Fibroblast of peridontal ligament (primary cell): Measurements from ENCODE around the gene LEMD3.

ENCODE experiments used
- DNase-seq: peaks from one replicate; pipeline ENCODE4 v3.0.0-alpha.2; 2010; ENCODE audit errors: extremely low read depth

The LEMD3 gene

DNA sequence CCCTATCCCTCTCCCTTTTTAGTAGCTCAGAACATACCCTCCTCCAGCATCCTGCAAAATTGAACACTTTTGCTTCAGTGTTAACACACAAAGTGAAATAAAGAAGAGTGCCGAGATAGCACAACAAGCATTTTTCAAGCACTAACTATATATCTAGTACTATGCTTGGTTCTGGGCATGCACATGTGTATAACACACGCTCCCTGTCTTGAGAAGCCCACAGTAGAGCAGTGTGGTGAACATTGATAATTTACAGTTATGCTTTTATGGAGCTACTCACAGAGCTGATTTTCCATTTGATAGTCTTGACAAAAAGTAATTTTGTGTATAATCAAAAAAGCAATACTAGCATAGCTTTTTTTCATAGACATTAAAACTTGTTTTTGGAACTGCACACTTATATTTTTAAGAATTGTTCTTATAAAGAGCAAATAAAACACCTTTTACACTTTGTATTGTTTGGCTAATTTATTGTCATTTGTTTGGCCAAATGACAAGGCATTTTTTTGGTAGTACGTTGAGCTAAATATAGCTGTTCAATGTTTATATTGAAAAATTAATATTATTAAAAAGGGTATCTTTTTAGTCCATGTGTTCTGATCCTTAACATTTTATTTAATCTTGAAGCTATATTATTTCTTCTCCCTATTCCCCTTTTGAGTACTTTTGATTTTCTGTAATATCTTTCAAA lies 39.7 kb downstream of the LEMD3 start:
- DNase-seq, result no peak

GRCh38 chr12:65209655-65210043 lies 40.3 kb downstream of the LEMD3 start:
- DNase-seq, result no peak

- DNase-seq, result no peak
Observed at GRCh38 chr12:65217086-65217485, 47.7 kb downstream of the LEMD3 start.

DNA sequence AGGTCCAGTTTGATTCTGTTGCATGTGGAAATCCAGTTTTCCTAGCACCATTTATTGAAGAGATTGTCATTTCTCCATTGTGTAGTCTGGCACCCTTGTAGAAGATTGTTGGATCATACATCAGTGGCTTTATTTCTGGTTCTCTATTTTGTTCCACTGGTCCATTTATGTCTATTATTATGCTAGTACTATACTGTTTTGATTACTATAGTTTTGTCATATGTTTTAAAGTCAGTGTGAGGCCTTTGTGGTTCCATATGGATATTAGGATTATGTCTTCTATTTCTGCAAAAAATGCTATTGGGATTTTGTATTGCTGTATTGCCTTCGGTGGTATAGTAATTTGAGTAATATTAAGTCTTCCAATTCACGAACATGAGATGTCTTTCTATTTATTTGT lies 51.4 kb downstream of the LEMD3 start:
- DNase-seq, result no peak

DNA sequence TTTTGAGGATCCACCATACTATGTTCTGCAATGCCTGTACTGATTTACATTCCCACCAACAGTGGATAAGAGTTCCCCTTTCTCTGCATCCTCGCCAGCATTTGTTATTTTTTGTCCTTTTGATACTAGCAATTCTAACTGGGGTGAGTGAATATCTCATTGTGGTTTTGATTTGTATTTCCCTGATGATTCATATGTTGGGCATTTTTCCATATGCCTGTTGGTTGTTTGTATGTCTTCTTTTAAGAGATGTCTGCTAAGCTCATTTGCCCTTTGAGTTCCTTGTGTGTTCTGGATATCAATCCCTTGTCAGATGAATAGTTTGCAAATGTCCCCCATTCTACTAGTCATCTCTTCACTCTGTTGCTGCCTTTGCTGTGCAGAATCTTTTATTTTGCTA lies 60.1 kb downstream of the LEMD3 start:
- DNase-seq, result peak; percentile 72

DNA sequence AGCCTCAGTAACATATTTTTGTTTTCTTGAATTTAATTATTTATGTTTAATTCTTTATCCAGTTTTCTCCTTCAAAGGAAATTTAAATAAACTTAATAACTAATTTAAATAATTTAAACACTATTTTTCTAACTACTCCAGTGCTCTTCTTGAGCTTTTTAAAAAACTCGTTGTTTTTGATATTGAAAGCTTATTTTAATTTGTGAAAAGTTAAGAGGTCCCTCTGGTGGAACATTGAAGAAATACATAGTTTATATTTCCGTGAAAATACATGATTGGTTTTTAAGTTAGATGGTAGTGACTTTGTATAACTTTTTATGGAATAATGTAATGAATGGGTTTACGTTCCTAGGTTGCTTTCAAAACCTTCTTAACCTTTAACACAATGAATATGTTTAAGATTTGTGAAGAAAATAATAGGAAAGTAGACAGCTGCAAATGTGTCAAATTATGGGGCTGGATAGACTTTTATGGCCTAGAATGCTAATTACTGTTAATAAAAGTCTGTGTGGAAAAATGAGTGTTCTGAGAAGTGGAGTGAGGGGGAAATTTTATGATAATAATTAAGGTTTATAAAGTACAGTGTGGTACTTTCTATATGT lies 63.2 kb downstream of the LEMD3 start:
- DNase-seq, result peak; percentile 66

GRCh38 chr12:65237153-65237552 lies 67.8 kb downstream of the LEMD3 start:
- no peak for DNase-seq

- no peak for DNase-seq
Observed at GRCh38 chr12:65238609-65239008, 69.2 kb downstream of the LEMD3 start.

GRCh38 chr12:65248656-65249633 lies 79.6 kb downstream of the LEMD3 start:
- DNase-seq, result no peak

GRCh38 chr12:65252515-65252914 lies 83.1 kb downstream of the LEMD3 start:
- DNase-seq, result no peak

GRCh38 chr12:65257986-65258385 lies 88.6 kb downstream of the LEMD3 start:
- no peak for DNase-seq

DNA sequence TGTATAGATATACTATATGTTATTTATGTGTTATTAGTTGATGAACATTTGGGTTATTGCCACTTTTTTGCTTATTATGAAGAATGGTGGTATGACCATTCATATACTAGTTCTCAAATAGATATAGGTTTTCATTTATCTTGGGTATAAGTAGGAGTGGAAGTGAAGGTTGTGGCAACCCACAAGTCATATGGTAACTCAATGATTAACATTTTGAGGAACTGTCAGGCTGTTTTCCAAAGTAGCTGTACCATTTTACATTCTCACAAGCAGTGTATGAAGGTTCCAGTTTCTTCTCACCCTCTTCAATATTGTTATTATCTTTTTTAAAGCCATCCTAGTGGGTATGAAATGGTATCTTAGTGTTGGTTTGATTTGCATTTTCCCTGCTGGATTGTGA lies 90.1 kb downstream of the LEMD3 start:
- no peak for DNase-seq

- no peak for DNase-seq
Observed at GRCh38 chr12:65263777-65264176, 94.4 kb downstream of the LEMD3 start.

- DNase-seq, result no peak
Observed at GRCh38 chr12:65266408-65266807, 97.0 kb downstream of the LEMD3 start.

GRCh38 chr12:65269603-65270002 lies 100.2 kb downstream of the LEMD3 start:
- DNase-seq, result peak; percentile 9

DNA sequence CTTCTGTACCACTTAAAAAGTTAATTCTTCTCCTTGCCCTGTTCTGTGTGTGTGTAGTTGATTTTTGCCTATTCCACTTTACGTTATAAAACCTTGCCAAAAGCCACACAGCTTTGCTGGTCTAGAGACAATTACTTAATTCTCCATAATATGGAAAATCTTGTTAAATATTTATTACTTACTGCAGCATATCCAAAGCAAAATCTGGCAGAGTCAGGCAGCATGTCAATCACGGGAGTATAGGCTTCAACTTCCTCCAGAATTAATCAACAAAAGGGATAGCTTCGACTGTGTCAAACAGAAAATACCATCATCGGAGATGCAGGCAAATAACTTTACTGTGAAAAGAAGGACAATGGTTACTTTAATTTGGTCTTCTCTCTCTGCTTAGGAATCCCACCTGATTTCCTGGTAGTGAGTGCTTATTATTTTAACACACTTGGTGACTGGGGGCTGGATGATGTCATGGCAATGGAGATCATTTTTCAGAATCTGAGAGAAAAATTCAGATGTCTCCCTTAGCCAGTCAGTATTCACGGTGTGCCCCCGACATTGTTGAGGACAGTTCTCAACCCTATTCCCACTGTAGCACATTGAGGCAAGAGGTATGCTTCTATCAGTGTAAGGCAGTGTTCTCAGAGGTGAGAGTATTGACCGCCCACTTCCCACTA lies 105.4 kb downstream of the LEMD3 start:
- DNase-seq, result no peak

DNA sequence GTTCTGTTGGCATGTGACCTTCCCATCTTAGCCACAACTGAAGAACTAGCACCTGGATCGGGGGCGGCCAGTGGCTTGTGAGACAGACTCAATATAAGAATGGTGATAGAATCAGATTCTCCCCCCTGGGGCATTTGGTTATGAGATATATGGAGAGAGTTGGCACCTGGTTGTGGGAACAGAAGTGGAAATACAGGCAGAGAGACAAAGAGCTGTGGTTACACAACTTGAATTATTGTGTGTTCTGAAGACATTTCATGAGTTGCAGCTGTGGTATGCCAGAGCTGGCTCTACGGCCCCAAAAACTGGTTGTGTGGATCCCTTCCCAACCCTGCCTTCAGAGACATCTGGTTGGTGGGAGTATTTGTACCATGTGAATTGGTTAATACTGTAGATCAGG lies 106.2 kb downstream of the LEMD3 start:
- no peak for DNase-seq

DNA sequence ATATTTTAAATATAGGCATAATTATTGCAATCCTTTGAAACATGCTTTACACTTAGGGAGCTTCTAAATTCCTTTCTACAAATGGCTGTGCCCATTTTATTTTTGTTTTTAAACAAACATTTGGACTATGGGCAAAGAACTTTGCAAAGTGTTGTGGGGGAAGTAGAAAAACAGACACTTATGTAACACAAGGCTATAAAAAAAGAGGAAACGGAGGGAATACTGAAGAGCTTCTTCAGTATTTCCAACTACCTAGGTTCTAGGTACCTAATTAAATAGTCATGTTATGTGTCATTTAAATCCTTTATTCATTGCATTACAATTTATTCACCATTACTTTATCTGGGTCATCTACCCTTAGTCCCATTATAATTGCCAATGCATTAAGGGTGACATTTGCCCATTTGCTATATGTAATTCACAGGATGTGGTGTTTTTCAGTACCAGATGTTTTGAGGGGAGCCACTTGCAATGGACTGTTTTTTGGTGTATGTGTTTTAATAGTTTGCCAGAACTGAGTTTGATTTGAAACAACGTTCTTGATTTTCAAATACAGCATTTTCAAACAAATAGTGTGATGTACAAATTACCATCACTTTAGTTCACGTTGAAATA lies 107.6 kb downstream of the LEMD3 start:
- DNase-seq, result no peak

DNA sequence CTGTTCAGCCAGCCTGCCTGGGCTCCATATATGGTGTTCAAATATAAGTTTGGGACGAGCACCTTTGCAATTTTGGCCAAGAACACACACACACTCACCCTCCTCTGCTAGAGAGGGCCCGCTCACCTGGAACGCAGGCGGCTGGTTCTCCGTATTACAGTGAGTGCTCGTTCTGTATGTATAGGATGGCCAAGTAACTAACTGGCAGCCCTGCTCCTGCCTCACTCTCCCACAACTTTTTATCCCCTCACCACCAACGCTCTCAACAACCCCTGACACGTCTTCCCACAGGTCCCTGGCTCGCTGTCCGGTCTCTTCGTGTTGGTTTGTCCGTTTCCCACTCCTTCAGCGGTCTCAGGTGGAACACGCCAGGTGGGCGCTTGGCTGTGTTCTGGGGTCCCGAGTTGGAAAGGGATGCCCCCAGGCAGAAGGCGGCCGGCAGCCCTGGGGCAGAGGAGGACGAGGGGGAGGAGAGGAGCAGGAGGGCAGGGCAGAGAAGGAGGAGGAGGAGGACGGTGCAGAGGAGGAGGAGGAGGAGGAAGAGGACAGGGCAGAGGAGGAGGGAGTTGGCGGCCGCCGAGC lies 108.7 kb downstream of the LEMD3 start:
- DNase-seq, result peak; percentile 7

- peak; percentile 74 for DNase-seq
Observed at GRCh38 chr12:65278576-65279368, 109.4 kb downstream of the LEMD3 start, which contains the start of gene MSRB3. TSS of gene MSRB3 (plus strand) at chr12:65278683. CDS start at chr12:65308580, 29,897 bp downstream.
